Nephron (organoid): ENCODE results near the gene SLC35F4.
A peak's percentile ranks its signal among the peaks of the same experiment; 100 is the strongest.

Experiments
- H3K27ac Mint-ChIP-seq, 3 experiments: 2 replicates each; pipeline ENCODE4 v1.8.0; 2020; ENCODE audit warnings: mixed read lengths in 3 of 3, mild to moderate bottlenecking in 2 of 3, moderate library complexity in 1 of 3
- H3K27me3 Mint-ChIP-seq: 2 replicates; pipeline ENCODE4 v1.8.0; 2021; ENCODE audit warnings: low read depth, mild to moderate bottlenecking, moderate library complexity, mixed read lengths
- H3K36me3 Mint-ChIP-seq: 2 replicates; pipeline ENCODE4 v1.8.0; 2020; ENCODE audit warnings: low read depth, mixed read lengths
- H3K4me1 Mint-ChIP-seq: 2 replicates; pipeline ENCODE4 v1.8.0; 2020; ENCODE audit warnings: mixed read lengths
- H3K4me3 Mint-ChIP-seq, 3 experiments: 2 replicates each; pipeline ENCODE4 v1.8.0; 2020; ENCODE audit warnings: mild to moderate bottlenecking in 3 of 3, mixed read lengths in 3 of 3, moderate library complexity in 2 of 3
- H3K9me3 Mint-ChIP-seq: 2 replicates; pipeline ENCODE4 v1.8.0; 2020; ENCODE audit warnings: mixed read lengths
- TF ChIP-seq, protein P1 (sequence below), 3 experiments: fragments of 200-600 bp; sonication (generic); IDR thresholded peaks; one replicate each; pipeline ENCODE4 v1.5.0; 2021; ENCODE audit warnings: antibody characterized with exemption in 3 of 3; ENCODE audit not compliant: unreplicated experiment in 3 of 3

The SLC35F4 gene

DNA sequence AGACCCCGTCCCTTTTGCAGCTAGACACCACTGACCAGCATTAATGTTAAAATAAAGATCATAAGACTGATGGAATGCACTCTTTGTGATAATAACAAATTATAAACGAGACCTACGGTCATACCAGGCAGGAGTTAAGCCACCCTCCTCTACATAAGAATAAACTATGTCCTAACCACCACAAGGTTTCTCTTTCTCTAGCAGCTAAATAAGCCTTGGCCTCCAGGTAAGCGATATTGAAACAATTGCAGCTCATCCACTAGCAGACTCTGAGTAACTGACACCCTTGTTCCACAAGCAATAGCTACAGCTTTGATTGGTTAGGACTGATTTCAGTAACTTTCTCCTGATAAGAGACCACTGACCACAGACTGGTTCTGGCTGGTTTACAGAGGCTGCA lies 228.0 kb downstream of the SLC35F4 start:
- Mint-ChIP-seq H3K4me1 (no peaks in the 10 kb centered on the region), H3K27ac (no peak overlapping the region), H3K9me3 (no peaks in the 10 kb centered on the region), H3K4me3 (no peak overlapping the region), H3K36me3 (no peaks in the 10 kb centered on the region), H3K27me3 (peaks cover 4% of the 10 kb centered on the region)
- TF ChIP-seq, protein P1, sequence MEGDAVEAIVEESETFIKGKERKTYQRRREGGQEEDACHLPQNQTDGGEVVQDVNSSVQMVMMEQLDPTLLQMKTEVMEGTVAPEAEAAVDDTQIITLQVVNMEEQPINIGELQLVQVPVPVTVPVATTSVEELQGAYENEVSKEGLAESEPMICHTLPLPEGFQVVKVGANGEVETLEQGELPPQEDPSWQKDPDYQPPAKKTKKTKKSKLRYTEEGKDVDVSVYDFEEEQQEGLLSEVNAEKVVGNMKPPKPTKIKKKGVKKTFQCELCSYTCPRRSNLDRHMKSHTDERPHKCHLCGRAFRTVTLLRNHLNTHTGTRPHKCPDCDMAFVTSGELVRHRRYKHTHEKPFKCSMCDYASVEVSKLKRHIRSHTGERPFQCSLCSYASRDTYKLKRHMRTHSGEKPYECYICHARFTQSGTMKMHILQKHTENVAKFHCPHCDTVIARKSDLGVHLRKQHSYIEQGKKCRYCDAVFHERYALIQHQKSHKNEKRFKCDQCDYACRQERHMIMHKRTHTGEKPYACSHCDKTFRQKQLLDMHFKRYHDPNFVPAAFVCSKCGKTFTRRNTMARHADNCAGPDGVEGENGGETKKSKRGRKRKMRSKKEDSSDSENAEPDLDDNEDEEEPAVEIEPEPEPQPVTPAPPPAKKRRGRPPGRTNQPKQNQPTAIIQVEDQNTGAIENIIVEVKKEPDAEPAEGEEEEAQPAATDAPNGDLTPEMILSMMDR (IDR thresholded peaks at IDR 0.05; ENCODE audit: unreplicated experiment in 3 of 3): no peak

DNA sequence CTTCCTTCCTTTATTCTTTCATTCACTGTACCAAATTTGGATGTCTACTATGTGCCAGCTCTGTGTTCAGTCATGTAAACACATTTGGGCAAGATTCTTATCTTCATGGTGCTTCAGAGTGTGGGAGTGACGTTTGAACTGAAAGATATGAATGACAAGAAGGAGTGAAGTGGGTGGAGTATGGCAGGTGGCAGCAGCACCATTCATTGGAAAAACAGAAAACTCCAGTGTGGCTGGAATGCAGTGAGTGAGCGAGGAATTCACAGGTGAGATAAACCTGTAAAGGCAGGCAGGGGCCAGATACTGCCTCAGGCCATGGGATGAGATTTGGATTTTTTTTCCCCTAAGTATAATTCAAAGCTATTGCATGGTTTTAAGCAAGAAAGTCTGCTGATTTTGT lies 231.6 kb downstream of the SLC35F4 start:
- Mint-ChIP-seq H3K27ac (no peak overlapping the region), H3K9me3 (no peaks in the 10 kb centered on the region), H3K4me3 (no peak overlapping the region), H3K4me1 (no peaks in the 10 kb centered on the region), H3K27me3 (peaks cover 4% of the 10 kb centered on the region), H3K36me3 (no peaks in the 10 kb centered on the region)
- TF ChIP-seq, protein P1 (IDR thresholded peaks at IDR 0.05; ENCODE audit: unreplicated experiment in 3 of 3): no peak

DNA sequence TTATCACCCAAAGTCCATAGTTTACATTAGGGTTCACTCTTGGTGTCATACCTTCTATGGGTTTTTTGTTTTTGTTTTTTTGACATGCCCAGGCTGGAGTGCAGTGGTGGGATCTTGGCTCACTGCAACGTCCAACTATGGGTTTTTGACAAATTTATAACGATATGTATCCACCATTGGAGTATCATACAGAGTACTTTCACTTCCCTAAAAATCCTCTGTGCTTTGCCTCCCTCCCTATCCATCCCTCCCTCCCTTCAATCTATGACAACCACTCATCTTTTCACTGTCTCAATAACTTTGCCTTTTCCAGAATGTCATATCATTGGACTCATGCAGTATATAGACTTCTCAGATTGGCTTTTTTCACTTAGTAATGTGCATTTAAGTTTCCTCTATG lies 233.2 kb downstream of the SLC35F4 start:
- H3K4me3 Mint-ChIP-seq: no peak overlapping the region
- H3K27me3 Mint-ChIP-seq: peaks cover 4% of the 10 kb centered on the region

DNA sequence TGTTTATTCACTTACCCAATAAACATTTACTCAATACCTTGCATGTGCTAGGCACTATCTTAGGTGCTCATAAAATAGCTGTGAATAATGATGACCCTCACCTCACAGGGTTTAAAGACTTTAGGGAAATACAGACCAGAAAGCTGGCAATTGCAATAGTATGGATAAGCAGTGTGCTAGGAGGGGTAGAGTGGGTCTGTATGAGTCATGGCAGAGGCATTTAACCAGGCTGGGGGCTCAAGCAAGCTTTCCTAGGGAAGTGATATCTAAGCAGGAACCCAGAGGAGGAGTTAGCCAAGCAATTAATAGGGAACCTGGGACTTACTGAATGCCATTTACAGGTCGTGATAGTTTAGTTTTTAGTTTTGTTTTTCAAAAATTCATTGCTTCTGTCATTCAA lies 248.4 kb downstream of the SLC35F4 start:
- H3K27ac Mint-ChIP-seq: no peak overlapping the region
- TF ChIP-seq, protein P1 (IDR thresholded peaks at IDR 0.05; ENCODE audit: unreplicated experiment in 3 of 3): no peak
- peaks cover 19% of the 10 kb centered on the region for H3K4me1 Mint-ChIP-seq

More for the DNA sequence above, 233.2 kb downstream of the SLC35F4 start:
- TF ChIP-seq, protein P1 (IDR thresholded peaks at IDR 0.05; ENCODE audit: unreplicated experiment in 3 of 3): no peak
- Mint-ChIP-seq H3K9me3 (no peaks in the 10 kb centered on the region), H3K4me1 (no peaks in the 10 kb centered on the region), H3K36me3 (no peaks in the 10 kb centered on the region), H3K27ac (no peak overlapping the region)

DNA sequence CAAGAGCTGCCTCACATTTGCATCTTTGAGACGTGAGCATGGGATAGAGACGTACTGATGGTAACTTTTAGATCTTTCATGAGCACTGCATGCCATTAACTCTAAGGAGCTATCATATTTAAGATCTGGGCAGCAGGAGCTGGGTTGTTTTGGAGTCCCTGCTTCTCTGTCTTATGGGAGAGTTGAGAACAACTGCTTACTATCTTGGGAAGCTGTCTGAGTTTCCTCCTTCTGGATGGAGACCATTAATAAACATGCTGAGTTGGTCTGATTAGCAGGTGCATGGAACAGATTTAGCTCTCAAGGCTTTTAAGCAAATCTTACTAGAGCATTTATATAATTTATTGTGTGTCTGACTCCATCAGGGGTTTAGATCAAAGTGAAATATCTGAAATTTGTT lies 252.9 kb downstream of the SLC35F4 start:
- peak overlapping the region in 2 of 3 experiments; percentile 10 to 45 for H3K27ac Mint-ChIP-seq
- H3K36me3 Mint-ChIP-seq: no peaks in the 10 kb centered on the region
- H3K27me3 Mint-ChIP-seq: peaks cover 13% of the 10 kb centered on the region
- TF ChIP-seq, protein P1 (IDR thresholded peaks at IDR 0.05; ENCODE audit: unreplicated experiment in 3 of 3): no peak
- peak overlapping the region in 1 of 3 experiments; percentile 2 for H3K4me3 Mint-ChIP-seq
- H3K9me3 Mint-ChIP-seq: no peaks in the 10 kb centered on the region
- peaks cover 54% of the 10 kb centered on the region for H3K4me1 Mint-ChIP-seq

More for the DNA sequence above, 248.4 kb downstream of the SLC35F4 start:
- Mint-ChIP-seq H3K4me3 (no peak overlapping the region), H3K9me3 (peaks cover 11% of the 10 kb centered on the region), H3K36me3 (peaks cover 4% of the 10 kb centered on the region), H3K27me3 (no peaks in the 10 kb centered on the region)

DNA sequence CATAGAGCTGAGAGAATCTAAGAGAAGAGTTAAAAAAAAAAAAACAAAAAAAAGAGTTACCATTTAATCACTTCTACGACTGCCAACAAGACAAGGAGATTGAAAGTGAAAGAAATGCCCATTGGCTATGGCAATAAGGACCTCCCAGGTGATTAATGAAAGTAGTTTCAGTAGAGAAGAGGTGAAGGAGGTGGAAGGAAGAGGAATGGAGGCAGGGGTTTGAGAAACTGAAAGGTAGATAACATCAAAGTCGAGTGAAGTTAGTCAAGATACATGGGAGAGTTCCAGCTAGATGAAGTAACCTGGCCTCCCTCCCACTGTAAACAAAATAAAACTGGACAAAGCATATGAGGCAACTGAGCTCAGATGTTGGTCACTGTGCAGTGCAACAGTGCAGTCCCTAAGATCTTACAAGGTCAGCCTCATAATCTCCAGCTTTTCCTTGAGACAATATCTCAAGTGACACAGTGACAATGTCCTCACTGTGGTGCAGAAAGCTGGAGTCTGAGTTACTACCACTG lies 254.3 kb downstream of the SLC35F4 start:
- Mint-ChIP-seq H3K27ac (no peak overlapping the region), H3K9me3 (no peaks in the 10 kb centered on the region), H3K36me3 (no peaks in the 10 kb centered on the region)

More for the DNA sequence above, 254.3 kb downstream of the SLC35F4 start:
- H3K27me3 Mint-ChIP-seq: peaks cover 13% of the 10 kb centered on the region
- H3K4me3 Mint-ChIP-seq: no peak overlapping the region
- TF ChIP-seq, protein P1 (IDR thresholded peaks at IDR 0.05; ENCODE audit: unreplicated experiment in 3 of 3): no peak
- peaks cover 61% of the 10 kb centered on the region for H3K4me1 Mint-ChIP-seq
